Spleen (tissue), 11 donors: ENCODE measurements around the gene PEPD. TPM values are rescaled to one million over a fixed set of nuclear protein-coding genes. Genes with fewer than 3 reads are reported as not detected.
A peak's percentile ranks its signal among the peaks of the same experiment; 100 is the strongest.

ENCODE experiments used
- DNase-seq: peaks from one replicate; pipeline ENCODE4 v3.0.0-alpha.2; 2020
- H3K27ac ChIP-seq, 8 donors: fragments of 200-600 bp; sonication (generic) in 7 of 8; 1 replicate in 4 of 8; 2 replicates in 4 of 8; pipeline versions ENCODE4 v1.5.0 to v1.8.0; 2016 to 2021; ENCODE audit warnings: inconsistent platforms in 4 of 8, mild to moderate bottlenecking in 4 of 8, moderate library complexity in 1 of 8
- H3K27me3 ChIP-seq, 7 donors: fragments of 200-600 bp; sonication (generic) in 6 of 7; replicated peaks in 1 of 7; 1 replicate in 4 of 7; 2 replicates in 3 of 7; pipeline versions ENCODE4 v1.5.0 to v1.8.0; 2016 to 2021; ENCODE audit warnings: inconsistent platforms in 3 of 7, mild to moderate bottlenecking in 1 of 7
- H3K36me3 ChIP-seq, 6 donors: fragments of 200-600 bp; sonication (generic) in 5 of 6; 1 replicate in 4 of 6; 2 replicates in 2 of 6; pipeline versions ENCODE4 v1.5.0 to v1.8.0; 2016 to 2021; ENCODE audit warnings: inconsistent platforms in 2 of 6
- H3K4me1 ChIP-seq, 6 donors: fragments of 200-600 bp; sonication (generic) in 5 of 6; 1 replicate in 3 of 6; 2 replicates in 3 of 6; pipeline versions ENCODE4 v1.5.0 to v1.8.0; 2016 to 2021; ENCODE audit warnings: inconsistent platforms in 3 of 6
- H3K4me3 ChIP-seq, 8 donors: fragments of 200-600 bp; sonication (generic) in 7 of 8; 1 replicate in 4 of 8; 2 replicates in 4 of 8; pipeline versions ENCODE4 v1.5.0 to v1.8.0; 2016 to 2021; ENCODE audit warnings: inconsistent platforms in 4 of 8, mild to moderate bottlenecking in 4 of 8, moderate library complexity in 2 of 8
- H3K9me3 ChIP-seq, 8 donors: fragments of 200-600 bp; sonication (generic) in 7 of 8; 1 replicate in 4 of 8; 2 replicates in 4 of 8; pipeline versions ENCODE4 v1.5.0 to v1.8.0; 2016 to 2021; ENCODE audit warnings: inconsistent platforms in 4 of 8
- POLR2A ChIP-seq, 3 donors: fragments of 450-650 bp; IDR thresholded peaks; one replicate each; pipeline ENCODE4 v1.5.1; 2017; ENCODE audit warnings: antibody characterized with exemption in 3 of 3, mild to moderate bottlenecking in 1 of 3
- POLR2AphosphoS5 ChIP-seq, 3 donors: sonication (generic); formaldehyde crosslinking; IDR thresholded peaks; one replicate each; pipeline ENCODE4 v1.5.1; 2017; ENCODE audit warnings: antibody characterized with exemption in 3 of 3
- WGBS, 5 donors: extraction: QIAGEN DNeasy Blood & Tissue Kit in 3 of 5; methylation state at CpG; one replicate each; pipeline versions ENCODE4 v1.1.5 to v1.1.7; 2013 to 2018; 5-methylcytosine and 5-hydroxymethylcytosine counted together
- intact Hi-C: fragments of 100-400 bp; cut with DNase I; formaldehyde crosslinking; loops from one replicate; pipeline ENCODE4 v1.15.0; 2023; ENCODE audit warnings: low total_unique reads
- polyA plus RNA-seq, 3 donors: library from polyadenylated mRNA; stranded (reverse); fragments of 200-250 nt; gene quantifications; one replicate each; pipeline ENCODE4 v1.2.1, GENCODE V29; 2013
- total RNA-seq, 7 donors: library from RNA; depleted of rRNA in 3 of 7; stranded (reverse); fragments of >200 nt in 3 of 7; fragmentation: NEBNext Ultra II Directional in 4 of 7; extraction: Animal tissue kit (Norgen Biotek cat#: 25700) in 4 of 7; gene quantifications; one replicate each; pipeline versions ENCODE4 v1.1.0 to v1.2.1, GENCODE V29; 2016 to 2021
- TF ChIP-seq, protein P1 (sequence below), 11 experiments: fragments of 200-600 bp in 7 of 11; fragments of 450-650 bp in 4 of 11; sonication (generic) in 4 of 11; IDR thresholded peaks in 8 of 11; conservative IDR thresholded peaks in 3 of 11; 1 replicate in 7 of 11; 2 replicates in 4 of 11; pipeline versions ENCODE4 v1.4.0 to v1.8.0; 2016 to 2021; ENCODE audit warnings: antibody characterized with exemption in 11 of 11, inconsistent platforms in 4 of 11, mild to moderate bottlenecking in 1 of 11
- donor health status: healthy with polysubstance abuse.
- donor health status: DM: no; HTN: no; CAD: no; lungs with moderate emphysema.
- donor health status: DM: no; HTN: no; CAD: no.
- donor health status: Bipolar disorder and iron deficiency.
- donor health status: healthy.
- donor health status: DM: no; HTN: no; CAD: no.
- donor health status: DM: yes; HTN: yes; CAD: no.

PEPD gene
- total and polyA plus RNA-seq, 10 donors: 38.4 to 98.3 (median 69.8) TPM

GRCh38 chr19:33427801-33428626, 93.6 kb downstream of the PEPD start:
- no peak overlapping the region for H3K27ac ChIP-seq

GRCh38 chr19:33426621-33427361, 94.8 kb downstream of the PEPD start:
- intact Hi-C loops: no loop called here
- Histone ChIP-seq H3K36me3 (peaks cover 0 to 9% (median 0%) of the 10 kb centered on the region in 6 donors), H3K27ac (no peak overlapping the region), H3K9me3 (no peaks in the 10 kb centered on the region), H3K4me1 (peaks cover 0 to 12% (median 3%) of the 10 kb centered on the region in 6 donors), H3K27me3 (no peaks in the 10 kb centered on the region), H3K4me3 (no peak overlapping the region)
- DNase-seq: peak; percentile 51
- TF ChIP-seq POLR2AphosphoS5 (IDR thresholded peaks at IDR 0.05): no peak
- TF ChIP-seq, protein P1, sequence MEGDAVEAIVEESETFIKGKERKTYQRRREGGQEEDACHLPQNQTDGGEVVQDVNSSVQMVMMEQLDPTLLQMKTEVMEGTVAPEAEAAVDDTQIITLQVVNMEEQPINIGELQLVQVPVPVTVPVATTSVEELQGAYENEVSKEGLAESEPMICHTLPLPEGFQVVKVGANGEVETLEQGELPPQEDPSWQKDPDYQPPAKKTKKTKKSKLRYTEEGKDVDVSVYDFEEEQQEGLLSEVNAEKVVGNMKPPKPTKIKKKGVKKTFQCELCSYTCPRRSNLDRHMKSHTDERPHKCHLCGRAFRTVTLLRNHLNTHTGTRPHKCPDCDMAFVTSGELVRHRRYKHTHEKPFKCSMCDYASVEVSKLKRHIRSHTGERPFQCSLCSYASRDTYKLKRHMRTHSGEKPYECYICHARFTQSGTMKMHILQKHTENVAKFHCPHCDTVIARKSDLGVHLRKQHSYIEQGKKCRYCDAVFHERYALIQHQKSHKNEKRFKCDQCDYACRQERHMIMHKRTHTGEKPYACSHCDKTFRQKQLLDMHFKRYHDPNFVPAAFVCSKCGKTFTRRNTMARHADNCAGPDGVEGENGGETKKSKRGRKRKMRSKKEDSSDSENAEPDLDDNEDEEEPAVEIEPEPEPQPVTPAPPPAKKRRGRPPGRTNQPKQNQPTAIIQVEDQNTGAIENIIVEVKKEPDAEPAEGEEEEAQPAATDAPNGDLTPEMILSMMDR (IDR thresholded peaks at IDR 0.05 in 8 of 11, conservative IDR thresholded peaks at IDR 0.05 in 3 of 11): no peak
- no peak for TF ChIP-seq POLR2A (IDR thresholded peaks at IDR 0.05)
- WGBS, 5 donors: 82 to 89% (median 85%) methylated on average over 19 to 24 of the region's 24 CpGs

More at GRCh38 chr19:33427801-33428626, 93.6 kb downstream of the PEPD start:
- Histone ChIP-seq H3K4me3 (no peak overlapping the region), H3K36me3 (peaks cover 0 to 9% (median 0%) of the 10 kb centered on the region in 6 donors), H3K4me1 (peaks cover 0 to 12% (median 3%) of the 10 kb centered on the region in 6 donors), H3K27me3 (no peaks in the 10 kb centered on the region), H3K9me3 (no peaks in the 10 kb centered on the region)
- peak; percentile 48 for DNase-seq
- whole genome bisulfite sequencing, 5 donors: 88 to 93% (median 91%) methylated on average over 21 to 22 of the region's 22 CpGs
- intact Hi-C loops: no loop called here
- no peak for TF ChIP-seq POLR2A (IDR thresholded peaks at IDR 0.05)
- TF ChIP-seq, protein P1 (IDR thresholded peaks at IDR 0.05 in 8 of 11, conservative IDR thresholded peaks at IDR 0.05 in 3 of 11): no peak
- TF ChIP-seq POLR2AphosphoS5 (IDR thresholded peaks at IDR 0.05): no peak

- H3K9me3 ChIP-seq: no peaks in the 10 kb centered on the region
- 90 to 98% (median 95%) methylated on average over 6 to 8 of the region's 8 CpGs for WGBS, 5 donors
- TF ChIP-seq, protein P1 (IDR thresholded peaks at IDR 0.05 in 8 of 11, conservative IDR thresholded peaks at IDR 0.05 in 3 of 11): no peak
- no peak for TF ChIP-seq POLR2A (IDR thresholded peaks at IDR 0.05)
- no peak for TF ChIP-seq POLR2AphosphoS5 (IDR thresholded peaks at IDR 0.05)
- intact Hi-C loops: no loop called here
- H3K27ac ChIP-seq: no peak overlapping the region
- no peaks in the 10 kb centered on the region for H3K4me1 ChIP-seq
- H3K36me3 ChIP-seq: peaks cover 0 to 9% (median 0%) of the 10 kb centered on the region in 6 donors
- H3K4me3 ChIP-seq: no peak overlapping the region
- no peak for DNase-seq
- H3K27me3 ChIP-seq: no peaks in the 10 kb centered on the region
Measured at GRCh38 chr19:33424181-33424580, 97.4 kb downstream of the PEPD start.
